OCI-LY1 (cell line): ENCODE results near the gene OR6S1.

ENCODE experiments used
- EZH2 ChIP-seq: fragments of 200-600 bp; sonication (generic), shearing (Covaris generic); IDR thresholded peaks from 2 replicates; pipeline ENCODE4 v1.8.0; 2017; ENCODE audit warnings: borderline replicate concordance, mixed run types, mild to moderate bottlenecking, antibody characterized with exemption, low read length, moderate library complexity, mixed read lengths
- TF ChIP-seq, protein P1 (sequence below): fragments of 200-600 bp; sonication (generic), shearing (Covaris generic); IDR thresholded peaks from 2 replicates; pipeline ENCODE4 v1.5.1; 2017; ENCODE audit warnings: mild to moderate bottlenecking, antibody characterized with exemption, low read length, moderate library complexity, mixed read lengths

GRCh38 chr14:20592574-20592973 lies 48.9 kb downstream of the OR6S1 start:
- no peak for TF ChIP-seq EZH2
- TF ChIP-seq, protein P1, sequence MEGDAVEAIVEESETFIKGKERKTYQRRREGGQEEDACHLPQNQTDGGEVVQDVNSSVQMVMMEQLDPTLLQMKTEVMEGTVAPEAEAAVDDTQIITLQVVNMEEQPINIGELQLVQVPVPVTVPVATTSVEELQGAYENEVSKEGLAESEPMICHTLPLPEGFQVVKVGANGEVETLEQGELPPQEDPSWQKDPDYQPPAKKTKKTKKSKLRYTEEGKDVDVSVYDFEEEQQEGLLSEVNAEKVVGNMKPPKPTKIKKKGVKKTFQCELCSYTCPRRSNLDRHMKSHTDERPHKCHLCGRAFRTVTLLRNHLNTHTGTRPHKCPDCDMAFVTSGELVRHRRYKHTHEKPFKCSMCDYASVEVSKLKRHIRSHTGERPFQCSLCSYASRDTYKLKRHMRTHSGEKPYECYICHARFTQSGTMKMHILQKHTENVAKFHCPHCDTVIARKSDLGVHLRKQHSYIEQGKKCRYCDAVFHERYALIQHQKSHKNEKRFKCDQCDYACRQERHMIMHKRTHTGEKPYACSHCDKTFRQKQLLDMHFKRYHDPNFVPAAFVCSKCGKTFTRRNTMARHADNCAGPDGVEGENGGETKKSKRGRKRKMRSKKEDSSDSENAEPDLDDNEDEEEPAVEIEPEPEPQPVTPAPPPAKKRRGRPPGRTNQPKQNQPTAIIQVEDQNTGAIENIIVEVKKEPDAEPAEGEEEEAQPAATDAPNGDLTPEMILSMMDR, result no peak
